Measurements from ENCODE around the gene RBM47.
A peak's percentile ranks its signal among the peaks of the same experiment; 100 is the strongest.
"Not testable (repeated sequence)": the region's sequence is repeated elsewhere in the genome, so short reads cannot be mapped to it uniquely, and the experiment has no call there.

The RBM47 gene

DNA sequence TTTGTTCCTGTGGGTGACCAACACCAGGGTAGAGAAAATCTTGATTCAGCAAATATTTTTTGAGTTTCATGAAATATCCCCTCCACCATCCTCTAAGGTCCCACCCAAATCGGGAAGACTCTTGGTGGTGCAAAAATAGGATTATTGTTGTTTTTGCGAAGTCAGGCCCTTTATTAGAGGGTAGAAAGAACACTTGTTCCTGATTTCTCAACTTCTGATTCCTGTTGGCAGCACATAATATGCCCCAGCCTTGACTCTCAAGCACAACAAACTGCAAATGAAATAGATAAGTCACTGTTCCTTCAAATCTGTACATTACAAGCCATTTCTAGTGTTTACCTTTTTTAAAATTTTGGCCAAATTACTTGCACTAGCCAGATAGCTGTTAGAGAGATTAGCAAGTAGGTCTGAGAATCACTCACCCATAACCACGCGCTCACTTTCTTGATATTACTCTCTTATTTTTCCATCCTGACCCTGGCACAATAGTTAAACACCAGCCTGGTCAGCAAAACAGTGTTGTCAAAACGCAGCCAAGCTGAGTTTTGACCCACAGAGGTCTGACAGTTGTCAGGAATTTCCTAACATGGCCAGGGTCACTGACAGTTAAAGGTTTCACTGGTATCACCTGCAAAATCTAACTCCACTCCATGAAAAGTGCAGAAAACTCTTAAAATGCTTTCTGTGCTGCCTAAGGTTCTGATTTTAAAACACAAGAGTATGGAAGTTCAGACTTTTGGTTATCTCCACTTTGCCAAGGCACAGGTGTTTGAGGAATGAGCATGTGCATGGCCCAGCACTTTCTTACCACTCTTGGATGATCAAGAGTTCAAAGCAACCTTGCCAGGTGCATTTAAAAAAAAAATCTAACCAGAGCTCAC is 69.8 kb downstream of the RBM47 start:
- no peak for DNase-seq

GRCh38 chr4:40557736-40558135 is 71.9 kb downstream of the RBM47 start:
- no peak for DNase-seq

DNA sequence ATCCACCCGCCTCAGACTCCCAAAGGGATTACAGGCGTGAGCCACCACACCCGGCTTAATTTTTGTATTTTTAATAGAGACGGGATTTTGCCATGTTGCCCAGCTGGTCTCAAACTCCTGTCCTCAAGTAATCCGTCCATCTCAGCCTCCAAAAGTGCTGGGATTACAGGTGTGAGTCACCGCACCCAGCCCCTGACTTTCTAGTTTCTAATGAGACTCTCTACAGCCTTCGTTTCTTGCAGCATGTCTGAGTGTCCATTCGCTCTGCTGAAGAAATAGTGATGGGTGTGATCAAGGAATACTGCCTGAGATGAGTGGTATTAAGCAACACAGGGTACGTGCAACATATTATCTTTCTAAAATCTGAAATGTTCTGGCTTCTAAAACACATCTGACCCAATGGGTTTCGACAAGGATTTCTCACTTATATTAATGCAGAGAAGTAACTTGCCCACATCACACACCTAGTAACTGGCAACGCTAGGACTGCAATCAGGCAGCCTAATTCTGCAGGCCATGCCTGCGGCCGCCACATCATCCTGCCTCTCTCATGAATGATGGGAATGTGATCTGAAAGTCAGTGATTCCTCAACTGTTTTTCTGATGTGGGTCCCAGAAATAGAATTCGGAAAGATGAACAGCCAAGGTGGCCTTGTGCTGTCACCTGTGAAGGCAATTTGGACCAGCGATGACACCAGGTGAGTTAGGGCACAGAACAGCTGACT is 74.3 kb downstream of the RBM47 start:
- DNase-seq, result no peak

DNA sequence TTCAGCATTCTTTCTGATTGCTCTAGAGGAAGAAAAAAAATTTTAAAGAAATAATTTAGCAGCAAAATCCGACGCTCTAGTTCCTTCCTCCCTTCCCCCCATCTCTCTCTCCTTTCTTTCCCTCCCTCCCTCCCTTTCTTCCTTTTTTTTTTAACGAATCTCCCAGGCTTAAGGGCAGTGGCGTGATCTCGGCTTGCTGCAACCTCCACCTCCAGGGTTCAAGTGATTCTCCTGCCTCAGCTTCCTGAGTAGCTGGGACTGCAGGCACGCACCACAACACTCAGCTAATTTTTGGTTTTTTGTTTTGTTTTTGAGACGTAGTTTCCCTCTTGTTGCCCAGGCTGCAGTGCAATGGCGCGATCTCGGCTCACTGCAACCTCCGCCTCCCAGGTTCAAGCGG is 75.0 kb downstream of the RBM47 start:
- DNase-seq, result not testable (repeated sequence)

DNA sequence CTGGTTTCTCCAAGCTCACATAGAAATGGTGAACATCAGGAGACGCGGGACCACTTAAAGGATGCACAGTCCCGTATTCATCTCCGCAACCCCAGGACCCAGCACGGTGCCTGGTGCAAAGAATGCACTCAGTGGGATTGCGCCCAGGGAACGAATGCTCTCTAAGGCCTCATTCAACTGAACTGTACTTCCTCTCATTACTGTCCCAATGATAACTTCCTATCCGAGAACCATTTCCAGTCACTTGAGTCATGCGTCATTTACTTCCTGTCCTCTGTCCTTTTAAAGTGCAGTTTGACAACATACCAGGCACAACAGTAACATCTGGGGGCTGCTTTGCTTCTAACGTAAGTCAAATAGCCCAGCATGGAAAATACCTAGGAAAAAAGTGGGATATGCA is 75.7 kb downstream of the RBM47 start:
- DNase-seq, result peak; percentile 11

- DNase-seq, result no peak
Observed at GRCh38 chr4:40552536-40552935, 77.1 kb downstream of the RBM47 start.

DNA sequence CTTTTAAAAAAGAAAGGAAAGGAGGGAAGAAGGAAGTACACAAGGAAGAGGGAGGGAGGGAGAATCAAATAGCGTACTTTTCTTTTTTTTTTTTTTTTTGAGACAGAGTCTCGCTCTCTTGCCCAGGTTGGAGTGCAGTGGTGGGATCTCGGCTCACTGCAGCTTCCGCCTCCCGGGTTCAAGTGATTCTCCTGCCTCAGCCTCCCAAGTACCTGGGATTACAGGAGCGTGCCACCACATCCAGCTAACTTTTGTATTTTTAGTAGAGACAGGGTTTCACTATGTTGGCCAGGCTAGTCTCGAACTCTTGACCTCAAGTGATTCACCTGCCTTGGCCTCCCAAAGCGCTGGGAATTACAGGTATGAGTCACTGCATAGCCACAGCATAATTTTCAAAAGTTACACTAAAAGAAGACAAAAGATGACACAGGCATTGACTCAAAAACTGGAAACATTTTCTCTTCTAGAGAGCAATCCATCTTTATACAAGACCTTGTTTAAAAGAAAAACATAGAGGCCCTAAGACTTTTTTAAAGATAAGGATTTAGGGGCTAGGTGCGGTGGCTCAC is 78.0 kb downstream of the RBM47 start:
- DNase-seq, result not testable (repeated sequence)

DNA sequence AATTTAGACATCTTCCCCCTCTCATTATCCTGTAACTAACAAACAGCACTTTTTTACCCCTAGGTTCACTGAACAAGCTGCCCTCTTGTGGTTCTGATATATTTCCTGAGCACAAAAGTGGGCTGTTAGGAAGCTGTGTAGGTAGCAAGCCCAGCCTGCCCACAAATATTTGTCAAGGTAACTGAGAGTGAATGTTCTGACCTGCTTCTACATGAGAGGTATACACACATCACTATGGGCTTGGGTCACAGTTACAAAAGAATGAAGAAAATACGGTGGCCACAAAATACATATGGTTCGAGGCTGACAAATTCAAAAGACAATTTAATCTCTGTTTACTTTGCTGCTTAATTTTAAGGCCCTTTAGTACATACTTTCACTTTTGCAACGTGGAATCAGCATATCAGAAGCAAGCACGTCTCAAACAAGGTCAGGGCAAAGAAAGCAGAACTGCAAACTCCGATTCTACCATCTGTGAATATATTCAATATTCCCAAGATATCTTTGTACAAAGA is 78.7 kb downstream of the RBM47 start:
- peak; percentile 49 for DNase-seq

DNA sequence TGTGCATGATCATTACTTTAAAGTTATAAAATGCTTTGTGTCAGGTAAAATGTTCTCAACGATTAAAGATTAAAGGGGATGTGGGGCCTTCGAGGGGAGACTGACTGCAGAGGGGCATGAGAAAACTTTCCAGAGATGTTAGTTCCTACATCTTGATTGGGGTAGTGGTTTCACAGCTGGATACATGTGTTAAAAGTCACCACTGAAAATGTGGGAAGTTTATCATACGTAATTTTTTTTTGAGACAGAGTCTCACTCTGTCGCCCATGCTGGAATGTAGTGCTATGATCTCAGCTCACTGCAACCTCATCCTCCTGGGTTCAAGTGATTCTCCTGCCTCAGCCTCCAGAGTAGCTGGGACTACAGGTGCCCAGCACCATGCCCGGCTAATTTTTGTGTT is 79.5 kb downstream of the RBM47 start:
- DNase-seq, result no peak

GRCh38 chr4:40548256-40548655 is 81.4 kb downstream of the RBM47 start:
- no peak for DNase-seq

GRCh38 chr4:40547789-40548132 is 81.9 kb downstream of the RBM47 start:
- no peak for DNase-seq

DNA sequence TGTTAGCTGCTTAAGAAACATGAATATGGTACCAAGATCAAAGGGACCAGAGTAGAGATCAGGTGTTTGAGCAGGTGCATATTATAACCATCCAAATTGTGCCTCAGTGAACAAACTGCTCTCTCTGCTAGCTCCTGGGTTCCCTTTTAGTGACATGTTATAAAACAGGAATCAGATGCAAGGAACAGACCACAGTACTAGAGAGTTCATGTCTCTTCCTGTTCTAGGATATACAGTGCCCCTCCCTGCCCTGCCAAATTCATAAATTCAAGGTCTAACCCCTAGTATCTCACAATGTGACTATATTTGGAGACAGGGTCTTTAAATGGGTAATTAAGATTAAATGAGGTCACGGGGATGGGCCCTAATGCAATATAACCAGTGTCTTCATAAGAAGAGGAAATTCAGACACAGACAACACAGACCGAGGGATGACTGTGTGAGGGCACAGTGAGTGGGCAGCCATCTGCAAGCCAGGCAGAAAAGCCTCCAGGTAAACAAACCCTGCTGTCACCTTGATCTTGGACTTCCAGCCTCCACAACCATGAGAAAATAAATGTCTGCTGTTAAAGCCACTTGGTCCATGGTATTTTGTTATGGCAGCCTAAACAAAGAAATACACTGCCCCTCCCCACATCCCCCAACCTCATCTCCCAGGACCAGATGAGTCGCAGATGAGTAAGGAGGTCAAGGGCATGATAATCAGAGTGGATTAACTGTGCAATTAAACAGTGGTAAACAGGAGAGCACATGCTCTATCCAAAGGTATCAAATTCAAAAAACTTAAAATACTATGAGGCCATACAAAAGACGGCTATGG is 82.5 kb downstream of the RBM47 start:
- DNase-seq, result no peak

- no peak for DNase-seq
Observed at GRCh38 chr4:40546506-40546905, 83.2 kb downstream of the RBM47 start.

DNA sequence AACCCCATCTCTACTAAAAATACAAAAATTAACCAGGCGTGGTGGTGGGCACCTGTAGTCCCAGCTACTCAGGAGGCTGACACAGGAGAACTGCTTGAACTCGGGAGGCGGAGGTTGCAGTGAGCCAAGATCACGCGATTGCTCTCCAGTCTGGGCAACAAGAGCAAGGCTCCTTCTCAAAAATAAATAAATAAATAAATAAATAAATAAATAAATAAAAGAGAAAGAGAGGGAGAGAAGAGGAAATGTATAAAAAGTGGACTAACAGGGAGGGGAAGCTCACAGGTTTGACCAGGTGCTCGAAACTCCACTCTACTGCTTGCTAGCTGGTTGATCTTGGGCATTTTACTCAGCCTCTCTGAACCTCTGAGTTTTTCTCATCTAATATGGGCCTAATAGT is 84.2 kb downstream of the RBM47 start:
- not testable (repeated sequence) for DNase-seq

DNA sequence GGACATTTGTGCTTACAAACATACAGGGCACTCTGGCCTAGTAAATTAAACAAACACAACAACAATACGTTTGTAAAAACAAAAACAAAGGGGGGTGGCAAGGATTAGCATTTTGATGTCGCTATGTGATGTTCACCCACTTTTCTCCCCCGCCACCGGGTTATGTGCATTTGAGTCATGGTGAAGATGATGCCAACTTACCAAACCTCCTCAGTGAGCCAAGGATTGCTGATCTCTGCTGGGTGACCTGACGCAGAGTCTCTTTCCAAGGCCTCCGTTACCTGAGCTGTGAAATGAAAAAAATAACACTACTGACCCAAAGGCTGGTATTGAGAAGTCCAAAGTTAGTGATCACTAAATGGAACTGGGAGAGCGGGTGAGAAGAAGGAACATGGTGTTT is 85.4 kb downstream of the RBM47 start:
- no peak for DNase-seq

DNA sequence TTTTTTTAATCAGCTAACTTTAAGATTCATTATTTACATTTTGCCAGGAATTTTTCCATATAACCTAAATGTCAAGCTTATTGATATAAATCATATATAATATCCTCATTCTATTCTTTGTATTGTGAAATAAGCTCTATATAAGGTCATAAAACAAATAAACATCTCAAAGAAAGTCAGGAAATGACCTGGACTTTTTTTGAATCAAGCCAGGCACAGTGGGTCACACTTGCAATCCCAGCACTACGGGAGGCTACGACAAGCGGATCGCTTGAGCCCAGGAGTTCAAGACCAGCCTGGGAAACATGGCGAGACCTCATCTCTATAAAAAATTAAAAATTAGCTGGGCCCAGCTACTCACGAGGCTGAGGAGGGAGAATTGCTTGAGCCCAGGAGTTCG is 88.9 kb downstream of the RBM47 start:
- no peak for DNase-seq

DNA sequence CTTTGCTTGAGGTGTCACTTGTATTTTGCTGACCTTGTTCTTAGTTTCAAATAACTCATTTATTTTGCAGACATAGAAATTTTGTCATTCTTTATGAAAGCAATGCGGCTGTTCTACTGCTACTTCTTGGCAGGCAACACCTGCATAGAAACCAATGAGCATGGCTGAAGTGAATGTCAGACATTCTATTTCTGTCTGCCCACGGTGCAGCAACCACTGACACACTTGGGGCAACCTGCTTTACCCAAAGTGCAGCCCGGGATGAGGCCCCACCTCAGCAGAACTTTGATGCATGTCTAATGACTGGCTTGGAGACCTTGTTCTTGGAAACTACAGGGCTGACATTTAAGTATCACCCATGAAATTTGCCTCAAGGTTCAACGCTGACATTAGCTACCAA is 93.6 kb downstream of the RBM47 start:
- DNase-seq, result no peak

GRCh38 chr4:40531636-40532023 is 98.0 kb downstream of the RBM47 start:
- DNase-seq, result no peak

- no peak for DNase-seq
Observed at GRCh38 chr4:40530961-40531635, 98.6 kb downstream of the RBM47 start.

GRCh38 chr4:40526741-40527140 is 102.9 kb downstream of the RBM47 start:
- DNase-seq, result no peak

DNA sequence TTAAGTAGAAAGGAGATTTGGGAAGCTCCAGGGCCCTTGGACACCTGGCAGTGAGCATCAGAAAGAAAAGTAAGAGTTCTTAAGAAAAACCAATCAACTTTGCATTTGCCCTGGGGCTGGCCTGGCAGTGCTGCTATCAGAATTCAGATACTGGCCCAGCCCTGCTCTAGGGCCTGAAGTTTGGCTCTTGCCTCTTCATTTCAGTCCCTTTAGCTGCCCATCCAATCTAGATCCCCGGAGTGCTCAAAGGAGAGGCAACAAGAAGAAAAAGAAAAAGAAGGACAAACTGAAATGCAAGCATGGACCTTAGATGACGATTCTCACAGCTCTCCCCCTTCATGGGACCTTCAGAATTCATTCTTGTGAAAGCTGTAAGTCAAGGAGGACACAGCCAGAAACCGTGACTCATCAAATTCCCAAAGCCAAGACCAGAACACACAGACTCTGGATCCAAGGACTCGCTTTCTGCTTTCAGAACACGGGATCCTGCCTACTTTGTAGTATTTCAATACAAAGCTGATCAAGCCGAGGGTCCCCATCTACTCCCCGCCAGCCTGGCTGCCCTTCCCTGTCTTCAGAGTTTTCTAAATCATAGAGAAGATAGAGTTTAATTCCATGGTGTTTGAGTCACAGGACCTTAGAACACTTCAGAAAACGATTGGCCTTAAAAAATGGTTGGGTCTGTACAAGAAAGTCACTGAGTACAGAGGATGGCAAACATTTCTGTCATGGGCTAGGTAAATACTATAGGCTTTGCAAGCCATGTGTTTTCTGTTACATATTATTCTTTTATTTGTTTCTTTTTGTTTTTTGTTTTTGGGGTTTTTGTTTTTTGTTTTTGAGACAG is 103.7 kb downstream of the RBM47 start:
- no peak for DNase-seq

Data from CD4-positive, alpha-beta T cell treated with Interleukin-17A for 1 hour (primary cell).